GM19023 (cell line): ENCODE data around the gene TICRR.

Source experiments
- ATAC-seq: cut with Tn5 transposase; IDR thresholded peaks from one replicate; pipeline ENCODE4 v1.9.1; 2021; ENCODE audit warnings: mild to moderate bottlenecking, moderate library complexity; ENCODE audit not compliant: unreplicated experiment

The TICRR gene

DNA sequence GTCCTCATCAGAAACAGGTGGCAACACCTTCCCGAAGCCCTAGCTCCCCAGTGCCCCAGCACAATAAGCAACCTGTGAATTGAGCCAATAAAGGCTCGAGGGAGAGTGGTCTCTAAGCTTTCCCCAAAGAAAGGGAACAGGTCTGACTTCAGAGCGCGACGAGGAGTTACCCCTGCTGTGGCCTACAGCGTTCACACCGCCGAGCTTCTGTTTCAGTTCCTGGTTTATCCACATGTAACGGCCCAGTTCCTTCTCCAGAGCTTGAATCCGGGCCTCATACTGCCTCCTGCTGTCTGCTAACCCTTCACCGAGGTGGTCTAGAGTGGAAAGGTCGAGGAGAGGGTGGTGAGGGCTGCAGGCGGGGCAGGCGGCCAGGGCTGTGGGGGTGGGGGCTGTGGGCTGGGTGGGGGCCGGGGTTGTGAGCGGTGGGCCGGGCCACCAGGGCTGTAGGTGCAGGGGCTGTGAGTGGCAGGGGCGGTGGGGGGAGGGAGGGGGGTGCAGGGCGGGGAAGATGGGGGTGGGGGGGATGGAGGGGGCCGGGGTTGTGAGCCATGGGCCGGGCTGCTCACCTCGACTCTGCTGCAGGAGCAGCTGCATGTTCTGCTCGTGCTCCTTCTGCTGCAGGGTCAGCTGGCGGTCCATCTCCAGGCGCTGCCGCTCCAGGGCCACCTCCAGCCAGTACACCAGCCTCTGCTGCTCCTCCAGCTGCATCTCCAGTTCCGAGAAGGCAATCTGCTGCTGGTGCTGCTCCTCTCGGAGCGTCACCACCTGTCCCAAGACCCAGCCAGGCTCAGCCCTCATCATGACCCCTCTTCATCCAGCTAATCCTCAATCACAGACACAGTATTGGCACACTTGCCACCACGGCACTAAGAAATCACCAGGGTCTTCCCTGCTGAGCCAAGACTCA, 53.8 kb downstream of the TICRR start:
- no peak for ATAC-seq

DNA sequence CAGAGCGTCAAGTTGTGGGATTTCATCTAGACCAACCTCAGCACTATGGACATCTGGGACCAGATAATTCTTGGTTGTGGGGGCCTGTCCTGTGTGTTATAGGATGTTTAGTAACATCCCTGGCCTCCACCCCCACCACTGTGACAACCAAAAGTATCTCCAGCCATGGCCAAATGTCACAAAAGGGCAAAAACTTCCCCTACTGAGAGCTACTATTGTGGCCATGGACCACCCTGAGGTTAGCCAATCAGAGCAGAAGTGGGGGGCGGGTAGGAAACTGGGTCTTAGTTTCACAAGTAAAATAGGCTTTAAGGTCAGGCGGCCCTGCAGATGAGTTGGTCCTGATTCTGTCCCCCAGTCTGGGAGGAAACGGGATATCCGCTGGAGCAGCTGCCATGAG, 54.6 kb downstream of the TICRR start:
- no peak for ATAC-seq

DNA sequence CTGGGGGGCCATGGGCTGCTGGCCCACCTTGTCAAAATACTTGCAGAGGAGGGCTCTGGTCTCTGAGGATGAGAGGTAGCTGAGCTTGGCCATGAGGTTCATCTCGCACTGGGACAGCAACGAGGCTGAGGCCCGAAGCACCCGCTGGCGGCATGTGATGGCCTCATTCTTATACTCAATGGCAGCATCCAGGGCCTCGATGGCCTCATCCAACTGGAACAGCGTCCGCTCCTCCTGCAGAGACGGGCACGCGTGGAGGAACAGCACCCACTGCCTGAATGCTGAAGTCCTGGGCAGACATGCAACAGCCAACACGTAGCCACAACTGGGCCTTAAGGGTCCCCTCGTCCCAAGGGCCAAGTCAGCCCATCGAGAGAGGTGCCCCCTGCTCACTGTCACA, 55.0 kb downstream of the TICRR start:
- no peak for ATAC-seq

DNA sequence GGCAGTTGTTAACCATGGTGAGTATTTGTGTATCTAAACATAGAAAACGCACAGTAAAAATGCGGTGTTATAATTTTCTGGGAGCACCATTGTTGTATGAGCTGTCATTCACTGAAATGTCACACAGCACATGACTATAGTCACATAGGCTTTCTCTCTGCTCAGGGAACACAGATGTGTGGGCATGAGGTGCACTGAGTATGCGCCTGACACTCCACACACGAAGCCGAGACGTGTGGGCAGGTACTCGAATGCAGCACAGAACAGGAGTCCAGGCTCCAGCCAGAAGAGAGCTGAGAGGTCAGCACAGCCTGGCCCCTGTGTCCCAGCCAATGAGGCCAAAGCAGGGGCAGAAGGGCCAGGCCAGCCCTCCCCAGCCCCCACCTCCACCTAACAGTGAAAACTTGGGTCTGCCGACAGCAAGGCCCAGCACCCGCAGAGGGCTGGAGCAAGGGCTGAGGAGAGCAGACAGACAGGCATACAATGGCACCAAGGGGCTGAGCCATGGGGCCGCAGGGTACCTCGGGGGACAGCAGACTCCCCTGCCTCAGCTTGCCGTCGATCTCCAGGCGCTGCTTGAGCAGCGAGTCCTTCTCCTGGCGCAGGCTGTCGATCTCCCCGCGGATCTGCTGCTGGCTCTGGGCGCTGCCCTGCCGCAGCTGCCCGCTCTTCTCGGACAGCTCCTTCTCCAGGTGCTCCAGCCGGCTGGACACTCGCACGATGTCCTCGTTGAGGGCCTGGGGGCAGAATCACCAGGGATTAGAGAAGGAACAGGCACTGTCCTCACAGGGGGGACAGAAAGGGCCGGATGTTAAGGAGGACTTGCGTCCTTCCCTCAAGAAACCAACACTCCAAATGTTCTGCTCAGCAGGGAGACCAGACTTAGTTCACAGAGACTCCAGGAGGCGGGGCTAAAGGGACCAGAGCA, 56.0 kb downstream of the TICRR start:
- ATAC-seq: no peak

DNA sequence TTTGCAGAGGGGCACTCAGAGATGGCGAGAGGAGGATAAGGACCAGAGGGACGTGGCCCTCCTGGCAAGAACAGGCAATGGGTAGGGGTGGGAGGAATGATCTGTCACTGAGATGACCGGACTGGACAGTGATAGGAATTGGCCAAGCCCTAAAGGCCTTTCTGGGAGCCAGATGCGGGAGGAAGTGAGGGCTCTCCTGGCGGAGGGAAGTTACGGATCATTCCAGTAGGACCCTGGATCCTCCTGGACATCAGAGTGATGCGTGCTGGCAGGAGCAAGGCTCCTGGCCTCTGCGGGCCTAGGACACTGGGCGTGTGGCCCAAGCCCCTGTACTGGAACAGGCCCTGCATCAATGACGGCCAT, 56.6 kb downstream of the TICRR start:
- ATAC-seq: no peak

DNA sequence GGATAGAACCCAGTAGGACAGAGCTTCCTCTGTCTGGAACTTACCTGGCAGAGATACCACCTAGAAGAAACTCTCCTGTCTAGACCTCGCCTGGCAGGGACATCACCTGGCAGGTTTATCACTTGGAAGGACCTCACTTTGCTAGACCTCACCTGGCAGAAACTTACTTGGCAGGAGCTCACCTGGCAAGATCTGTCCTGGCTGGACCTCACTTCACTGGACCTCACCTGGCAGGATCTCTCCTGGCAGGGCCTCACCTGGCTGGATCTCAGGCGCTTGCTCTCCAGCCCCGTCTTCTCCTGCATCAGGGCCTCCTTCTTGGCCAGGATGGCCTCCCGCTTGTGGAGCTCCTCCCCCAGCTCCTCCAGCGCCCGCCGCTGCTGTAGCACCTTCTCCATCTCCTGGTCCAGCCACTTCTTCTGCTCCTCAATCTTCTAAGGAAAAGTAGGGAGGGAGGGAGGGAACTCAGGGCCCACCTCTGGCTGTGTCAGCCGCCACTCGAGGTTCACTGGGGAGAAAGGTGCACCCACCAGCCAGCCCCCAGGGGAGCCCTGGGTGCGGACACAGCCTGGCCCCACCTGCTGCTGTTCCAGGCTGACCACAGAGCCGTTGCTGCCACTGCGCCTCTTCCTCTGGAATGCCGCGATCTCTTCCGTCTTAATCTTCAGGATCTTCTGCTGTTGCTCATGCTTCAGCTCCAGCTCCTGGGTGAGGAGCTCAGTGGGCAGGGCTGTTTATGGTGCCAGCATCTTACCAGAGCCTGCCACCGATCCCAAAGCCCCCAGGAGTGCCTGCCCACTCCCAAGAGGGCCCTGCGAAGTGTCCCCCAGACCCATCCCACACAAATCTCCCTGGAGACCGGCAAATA, 57.5 kb downstream of the TICRR start:
- no peak for ATAC-seq

DNA sequence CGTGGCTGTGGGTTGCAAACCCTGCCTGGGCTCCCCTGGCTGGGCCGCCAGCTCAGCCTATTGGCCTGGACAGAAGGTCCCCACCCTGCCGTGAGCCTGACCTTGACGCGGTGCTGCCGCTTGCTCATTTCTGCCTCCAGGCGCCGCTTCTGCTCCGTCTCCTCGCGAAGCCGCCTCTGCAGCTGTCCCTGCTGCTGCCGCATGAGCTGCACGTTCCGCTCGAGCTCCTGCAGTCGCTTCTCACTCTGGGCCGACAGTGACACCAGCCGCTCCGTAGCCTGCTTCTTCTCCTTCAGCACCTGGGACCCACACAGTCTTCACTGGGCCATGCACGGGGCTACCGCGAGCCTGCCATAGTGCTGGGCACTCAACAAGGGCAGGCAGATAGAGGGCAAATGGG, 58.3 kb downstream of the TICRR start:
- no peak for ATAC-seq

DNA sequence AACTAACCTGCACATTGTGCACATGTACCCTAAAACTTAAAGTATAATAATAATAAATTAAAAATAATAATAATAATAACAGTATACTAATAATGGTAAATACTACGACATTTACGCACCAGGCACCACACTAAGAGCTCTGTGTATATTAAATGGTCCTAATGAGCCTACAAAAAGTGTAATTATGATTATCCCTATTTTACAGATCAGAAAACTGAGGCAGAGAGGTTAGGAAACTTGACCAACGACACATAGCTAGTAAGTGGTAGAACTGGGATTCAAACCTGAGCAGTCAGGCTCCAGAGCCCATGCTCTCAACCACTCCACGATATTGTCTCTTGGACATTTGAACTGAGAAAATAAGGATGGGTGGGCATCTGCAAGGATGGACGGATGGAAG, 65.0 kb downstream of the TICRR start:
- no peak for ATAC-seq

DNA sequence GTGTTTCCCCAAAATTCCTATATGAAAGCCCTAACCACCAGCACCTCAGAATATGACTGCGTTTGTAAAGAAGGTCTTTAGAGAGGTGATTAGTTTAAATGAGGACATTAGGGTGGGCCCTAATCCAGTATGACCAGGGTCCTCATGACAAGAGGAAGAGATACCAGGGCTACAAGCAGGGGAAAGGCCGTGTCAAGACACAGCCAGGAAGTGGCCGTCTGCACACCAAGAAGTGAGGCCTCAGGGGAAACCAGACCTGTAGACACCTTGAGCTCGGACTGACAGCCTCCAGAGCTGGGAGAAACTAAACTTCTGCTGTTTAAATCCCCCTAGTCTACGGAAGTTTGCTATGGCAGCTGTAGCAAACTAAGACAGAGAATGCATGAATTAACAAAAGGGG, 65.8 kb downstream of the TICRR start:
- ATAC-seq: no peak

DNA sequence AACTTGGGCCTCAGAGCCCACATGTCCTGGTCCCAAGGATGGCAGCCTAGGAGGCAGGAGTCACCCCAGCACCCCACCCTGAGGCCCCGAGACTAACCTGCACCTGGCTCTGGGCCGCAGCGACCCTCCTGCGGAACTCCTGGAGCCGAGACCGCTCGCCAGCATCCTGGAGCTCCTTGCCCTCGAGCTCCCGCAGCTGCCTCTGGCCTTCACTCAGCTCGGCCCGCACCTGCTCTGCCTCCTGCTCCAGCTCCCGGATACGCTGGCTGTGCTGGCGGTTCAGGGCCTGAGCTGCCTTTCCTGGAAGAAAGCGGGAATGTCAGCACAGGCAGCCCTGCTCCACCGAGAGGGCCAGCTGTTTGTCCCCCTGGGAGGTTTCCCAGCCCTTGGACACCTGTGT, 66.8 kb downstream of the TICRR start:
- ATAC-seq: no peak

DNA sequence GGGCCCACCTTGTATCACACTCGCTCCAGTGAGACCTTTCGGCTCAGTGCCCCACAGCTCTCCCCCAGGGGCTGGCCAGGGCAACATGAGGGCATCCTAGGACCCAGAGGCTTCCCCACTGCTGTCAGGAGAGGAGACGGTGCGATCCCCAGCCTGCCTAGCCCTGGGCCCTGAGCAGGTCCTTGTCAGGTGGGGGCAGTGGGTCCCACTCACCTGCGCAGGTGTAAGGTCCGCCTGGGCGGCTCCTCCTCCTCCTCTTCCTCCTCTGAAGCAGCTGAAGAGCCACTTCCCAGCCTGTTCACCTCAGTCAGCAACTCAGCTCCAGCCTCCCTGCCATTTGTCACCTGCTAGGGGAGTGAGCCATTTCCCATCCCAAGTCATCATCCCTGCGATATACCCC, 70.4 kb downstream of the TICRR start:
- no peak for ATAC-seq

DNA sequence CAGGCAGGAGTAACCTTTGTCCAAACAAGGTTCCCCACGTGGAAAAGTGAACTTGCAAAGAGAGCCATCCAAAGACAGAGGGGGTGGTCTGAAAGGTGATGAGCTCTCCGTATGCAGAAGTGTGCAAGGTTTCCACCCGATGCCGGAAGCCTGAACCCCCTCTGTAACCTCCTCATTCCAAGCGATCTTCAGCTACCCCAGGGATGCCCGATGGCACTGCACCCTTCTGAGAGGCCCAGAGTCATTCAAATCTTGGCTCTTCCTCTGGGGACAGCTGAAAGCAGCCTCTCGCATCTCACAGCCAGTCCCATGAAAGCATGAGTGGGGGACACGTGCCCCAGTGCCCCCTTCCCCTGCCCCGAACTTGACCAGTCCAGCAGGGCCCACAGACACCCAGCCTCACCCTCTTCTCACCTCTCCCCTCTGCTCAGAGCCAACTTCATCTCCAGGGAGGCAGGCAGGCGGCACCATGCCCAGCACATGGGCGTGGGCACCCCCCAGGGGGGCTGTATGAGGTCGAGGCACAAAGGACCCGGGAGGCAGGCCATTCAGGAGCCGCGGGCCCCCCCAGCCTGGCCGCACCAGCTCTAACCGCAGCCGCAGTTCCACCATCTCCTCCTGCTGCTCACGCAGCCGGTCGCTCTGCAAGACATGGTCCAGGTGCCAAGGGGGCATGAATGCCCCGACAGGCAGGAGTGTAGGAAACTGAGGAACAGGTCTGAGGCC, 71.3 kb downstream of the TICRR start:
- ATAC-seq: no peak

DNA sequence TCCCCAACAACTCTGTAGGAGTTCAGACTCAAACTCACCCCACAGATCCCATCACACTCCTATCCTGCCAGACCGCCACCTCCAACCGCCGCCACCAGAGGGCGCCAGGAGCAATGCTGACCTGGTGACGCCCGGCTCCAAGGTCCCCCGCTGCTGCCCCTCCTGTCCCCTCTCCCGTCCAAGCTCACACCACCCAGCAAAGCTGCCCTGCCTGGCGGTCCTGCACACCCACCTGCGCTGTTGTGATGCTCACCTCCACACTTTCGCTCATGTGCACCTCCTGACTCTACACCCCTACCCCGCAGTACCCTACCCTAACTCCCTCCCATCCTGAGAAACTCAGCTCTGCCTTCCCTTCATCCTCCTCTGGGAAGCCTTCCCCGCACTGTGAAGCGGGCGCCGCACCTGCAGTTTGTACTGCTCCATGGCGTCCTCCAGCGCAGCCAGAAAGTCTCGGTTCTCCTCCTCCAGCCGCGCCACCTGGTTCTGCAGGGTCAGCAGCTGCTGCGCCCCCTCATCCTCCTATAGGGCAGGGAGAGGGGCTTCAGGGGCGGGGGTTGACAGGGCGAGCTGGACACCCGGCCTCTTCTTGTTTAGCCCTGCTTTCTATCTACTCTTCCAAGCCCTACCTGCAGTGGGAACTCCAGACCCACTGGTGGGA, 72.1 kb downstream of the TICRR start:
- ATAC-seq: no peak

DNA sequence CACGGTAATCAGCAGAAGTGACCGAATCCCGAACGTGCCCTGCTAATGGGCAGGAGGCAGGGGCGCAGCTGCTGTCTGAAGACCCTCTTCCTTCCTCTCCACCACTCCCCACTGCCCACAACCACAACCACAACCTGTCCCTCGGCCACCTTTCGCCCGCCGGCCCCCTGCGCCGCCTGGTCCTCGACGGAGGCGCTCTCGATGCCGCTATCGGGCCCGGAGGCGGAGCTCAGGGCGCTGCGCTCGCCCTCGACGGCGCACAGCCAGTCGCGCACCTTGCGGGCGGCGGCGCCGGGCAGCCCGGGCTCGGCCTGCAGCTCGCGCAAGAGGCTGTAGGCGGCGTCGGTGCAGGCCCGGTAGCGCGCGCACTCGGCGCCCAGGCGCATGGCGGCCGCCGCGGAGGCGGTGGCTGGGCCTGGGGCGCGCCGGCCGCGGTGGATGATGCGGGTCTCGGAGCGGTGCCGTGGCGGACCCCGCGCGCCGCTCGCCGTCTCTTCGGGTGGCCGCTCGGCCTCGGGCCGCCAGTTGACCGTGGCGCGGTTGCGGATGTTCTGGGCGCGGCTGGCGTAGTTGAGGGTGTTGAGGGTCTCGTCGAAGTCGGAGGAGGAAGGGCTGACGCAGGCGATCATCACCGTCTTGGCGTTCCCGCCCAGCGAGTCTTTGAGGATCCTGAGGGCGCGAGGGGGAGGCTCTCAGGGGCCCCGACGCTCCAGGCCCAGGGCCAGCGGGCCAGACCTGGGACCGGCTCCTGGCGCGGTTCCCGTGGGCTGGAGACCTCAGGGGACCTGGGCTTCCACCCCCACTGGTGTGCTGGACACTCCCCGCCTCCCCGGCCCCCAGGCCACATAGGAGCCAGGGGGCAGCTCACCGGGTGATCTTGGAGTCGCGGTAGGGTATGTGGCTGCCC, 73.1 kb downstream of the TICRR start:
- no peak for ATAC-seq

DNA sequence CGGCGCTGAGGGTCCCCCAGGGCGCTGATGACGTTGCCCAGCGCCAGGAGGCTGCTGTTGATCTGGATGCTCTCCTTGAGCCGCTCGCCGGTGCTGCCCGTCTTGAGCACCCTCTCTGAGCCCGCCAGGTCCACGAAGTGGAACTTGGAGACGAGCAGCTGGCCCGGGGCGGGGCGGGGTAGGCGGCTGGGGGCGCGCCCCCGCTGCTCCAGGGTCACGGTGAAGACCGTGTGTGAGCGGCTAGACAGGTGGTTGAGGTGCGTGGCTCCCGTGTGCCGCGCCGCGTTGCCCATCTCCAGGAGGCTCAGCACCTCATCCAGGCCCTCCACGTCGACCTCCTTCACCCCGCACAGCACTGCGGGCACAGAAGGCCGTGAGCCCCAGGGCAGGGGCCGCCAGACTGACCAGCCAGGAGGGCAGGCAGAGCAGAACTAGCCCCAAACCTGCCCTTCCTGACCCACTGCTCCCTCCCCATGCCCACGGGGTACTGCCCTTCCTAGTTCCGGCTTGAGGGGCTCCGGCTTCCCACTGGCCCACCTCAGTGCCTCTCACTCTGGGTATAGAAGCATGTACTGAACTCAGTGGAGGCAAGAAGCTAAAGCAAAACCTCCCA, 73.8 kb downstream of the TICRR start:
- ATAC-seq: no peak

DNA sequence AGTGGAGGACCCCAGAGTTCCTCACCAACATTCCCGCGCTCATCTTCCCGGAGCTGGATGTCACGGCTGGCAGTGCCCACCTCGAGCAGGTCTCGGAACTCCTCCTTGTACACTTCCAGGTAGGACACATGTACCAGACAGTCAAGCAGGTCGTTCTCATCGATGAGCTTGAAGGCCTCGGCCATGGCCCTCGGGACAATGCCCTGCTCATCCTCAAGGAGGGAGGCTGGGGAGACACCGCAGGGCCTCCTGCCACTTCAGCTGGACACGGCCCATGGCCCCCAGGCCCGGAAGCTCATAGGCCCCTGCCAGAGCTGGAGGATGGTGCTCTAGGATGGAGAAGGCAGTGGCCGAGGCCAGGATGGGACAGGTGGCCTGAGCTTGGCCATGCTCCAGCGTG, 74.4 kb downstream of the TICRR start:
- no peak for ATAC-seq

DNA sequence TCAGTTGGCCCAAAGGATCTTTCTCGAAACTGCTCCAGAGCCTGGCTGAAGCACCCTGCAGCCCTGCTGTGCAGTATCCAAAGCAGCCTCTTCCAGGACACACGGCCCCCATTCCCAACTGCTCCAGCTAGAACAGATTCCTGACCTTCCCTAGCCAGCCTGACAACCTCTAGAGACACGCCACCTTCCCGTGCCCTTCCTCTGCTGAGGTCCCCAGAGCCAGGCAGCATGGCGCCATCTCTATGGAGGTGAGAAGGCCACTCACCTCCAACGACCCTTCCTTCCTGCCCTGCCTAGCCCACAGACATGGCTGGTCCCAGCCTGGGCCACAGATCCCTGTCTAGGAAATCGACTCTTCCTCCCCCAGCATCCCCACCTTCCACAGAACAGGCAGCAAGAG, 76.9 kb downstream of the TICRR start:
- ATAC-seq: no peak

DNA sequence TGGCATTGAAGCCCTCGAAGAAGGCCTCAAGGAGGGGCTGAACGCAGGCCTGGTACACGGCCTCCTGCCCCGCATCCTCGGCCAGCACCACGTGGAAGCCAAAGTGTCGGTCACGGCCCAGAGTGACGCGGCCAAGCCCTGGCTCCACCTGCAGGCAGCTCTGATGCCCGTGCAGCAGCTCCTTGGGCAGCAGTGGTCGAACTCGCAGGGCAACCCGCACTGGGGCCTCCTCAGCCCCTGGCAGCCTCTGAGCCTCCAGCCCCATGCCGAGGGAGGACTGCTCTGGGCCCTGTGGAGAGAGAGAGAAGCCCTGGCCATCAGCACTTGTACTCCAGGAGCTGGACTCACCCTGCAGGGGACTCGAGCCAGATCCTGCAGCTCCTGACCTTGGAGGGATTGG, 77.4 kb downstream of the TICRR start:
- no peak for ATAC-seq
